Muscle of back (tissue), 13 donors: ENCODE results near the gene COPS9. TPM values are rescaled to one million over a fixed set of nuclear protein-coding genes. Genes with fewer than 3 reads are reported as not detected.
A peak's percentile ranks its signal among the peaks of the same experiment; 100 is the strongest.

ENCODE experiments used
- DNase-seq, 3 donors: peaks; one replicate each; pipeline versions ENCODE4 v3.0.0 to v3.0.0-alpha.2; 2013
- long read RNA-seq, 9 donors: transcript quantifications; one replicate each; lab custom pipeline, GENCODE V29; 2026
- polyA plus RNA-seq, 10 donors: library from polyadenylated mRNA; unstranded; fragments of 120-200 nt; gene quantifications; one replicate each; pipeline ENCODE4 v1.2.1, GENCODE V29; 2013; ENCODE audit not compliant: insufficient read length in 10 of 10

COPS9 gene
- polyA plus RNA-seq: 100 to 1,000 TPM in 4 of 10 donors, 10 to 100 TPM in 6; 74.1 to 129 (median 88.4) TPM
- long read RNA-seq, donor 1, transcript COPS9-205 (3 exons, 418 nt): major isoform, 78 of 94 reads
- long read RNA-seq, donor 1, transcript COPS9-204 (2 exons, 619 nt): minor isoform, 16 of 94 reads
- long read RNA-seq, donor 1, partial matches to known transcripts: 0 of 94 reads
- long read RNA-seq, donor 1, other reads (novel, unspliced or antisense): 0 of 94 reads
- long read RNA-seq, donor 2, transcript COPS9-205 (3 exons, 418 nt): major isoform, 71 of 90 reads
- long read RNA-seq, donor 2, transcript COPS9-204 (2 exons, 619 nt): minor isoform, 18 of 90 reads
- long read RNA-seq, donor 2, partial matches to known transcripts: 0 of 90 reads
- long read RNA-seq, donor 2, other reads (novel, unspliced or antisense): 0 of 90 reads
- long read RNA-seq, donor 3: 0 reads
- long read RNA-seq, donor 4, transcript COPS9-204 (2 exons, 619 nt): minor isoform, 21 of 101 reads
- long read RNA-seq, donor 4, transcript COPS9-205 (3 exons, 418 nt): major isoform, 80 of 101 reads
- long read RNA-seq, donor 4, partial matches to known transcripts: 0 of 101 reads
- long read RNA-seq, donor 4, other reads (novel, unspliced or antisense): 0 of 101 reads
- long read RNA-seq, donor 5, transcript COPS9-204 (2 exons, 619 nt): minor isoform, 8 of 170 reads
- long read RNA-seq, donor 5, transcript COPS9-205 (3 exons, 418 nt): major isoform, 152 of 170 reads
- long read RNA-seq, donor 5, partial matches to known transcripts: 9 of 170 reads
- long read RNA-seq, donor 5, other reads (novel, unspliced or antisense): 0 of 170 reads
- long read RNA-seq, donor 6, transcript COPS9-205 (3 exons, 418 nt): major isoform, 104 of 124 reads
- long read RNA-seq, donor 6, transcript COPS9-204 (2 exons, 619 nt): minor isoform, 20 of 124 reads
- long read RNA-seq, donor 6, partial matches to known transcripts: 0 of 124 reads
- long read RNA-seq, donor 6, other reads (novel, unspliced or antisense): 0 of 124 reads
- long read RNA-seq, donor 7, transcript COPS9-204 (2 exons, 619 nt): minor isoform, 17 of 68 reads
- long read RNA-seq, donor 7, transcript COPS9-205 (3 exons, 418 nt): major isoform, 50 of 68 reads
- long read RNA-seq, donor 7, partial matches to known transcripts: 0 of 68 reads
- long read RNA-seq, donor 7, other reads (novel, unspliced or antisense): 0 of 68 reads
- long read RNA-seq, donor 8, transcript COPS9-205 (3 exons, 418 nt): major isoform, 75 of 87 reads
- long read RNA-seq, donor 8, transcript COPS9-204 (2 exons, 619 nt): minor isoform, 11 of 87 reads
- long read RNA-seq, donor 8, partial matches to known transcripts: 0 of 87 reads
- long read RNA-seq, donor 8, other reads (novel, unspliced or antisense): 0 of 87 reads
- long read RNA-seq, donor 9, transcript COPS9-205 (3 exons, 418 nt): major isoform, 18 of 19 reads
- long read RNA-seq, donor 9, partial matches to known transcripts: 0 of 19 reads
- long read RNA-seq, donor 9, other reads (novel, unspliced or antisense): 0 of 19 reads

- DNase-seq: peak; percentile 81 to 96 (median 89)
Observed at GRCh38 chr2:240136013-240136670, at the start of gene COPS9. COPS9 (minus strand) TSS chr2:240136305; CDS start chr2:240136284, 21 bp downstream.

GRCh38 chr2:240184656-240185055 is 48.6 kb upstream of the COPS9 start:
- DNase-seq: no peak

- no peak for DNase-seq
Observed at GRCh38 chr2:240183875-240184590, 47.9 kb upstream of the COPS9 start.

- DNase-seq: no peak
Observed at GRCh38 chr2:240183006-240183874, 47.1 kb upstream of the COPS9 start.

GRCh38 chr2:240182476-240182875 is 46.4 kb upstream of the COPS9 start:
- no peak for DNase-seq

- DNase-seq: no peak
Observed at GRCh38 chr2:240182001-240182400, 45.9 kb upstream of the COPS9 start.

GRCh38 chr2:240179941-240180666 is 44.0 kb upstream of the COPS9 start:
- peak in 1 of 3 donors; percentile 5 for DNase-seq

- DNase-seq: no peak
Observed at GRCh38 chr2:240179186-240179815, 43.2 kb upstream of the COPS9 start.

- DNase-seq: no peak
Observed at GRCh38 chr2:240178564-240178963, 42.5 kb upstream of the COPS9 start.

- no peak for DNase-seq
Observed at GRCh38 chr2:240174496-240174895, 38.4 kb upstream of the COPS9 start.

- no peak for DNase-seq
Observed at GRCh38 chr2:240172071-240172895, 36.2 kb upstream of the COPS9 start.

GRCh38 chr2:240170883-240171282 is 34.8 kb upstream of the COPS9 start:
- no peak for DNase-seq

- no peak for DNase-seq
Observed at GRCh38 chr2:240170354-240170735, 34.2 kb upstream of the COPS9 start.

- no peak for DNase-seq
Observed at GRCh38 chr2:240169486-240170353, 33.6 kb upstream of the COPS9 start.

GRCh38 chr2:240168546-240169361 is 32.6 kb upstream of the COPS9 start:
- no peak for DNase-seq
